Measurements from ENCODE around the gene OAF.

OAF gene

GRCh38 chr11:120279502-120279901 is 68.7 kb downstream of the OAF start:
- H3K4me3 ChIP-seq (ENCODE audit: low read length), result no peak overlapping the region
- no peaks in the 10 kb centered on the region for H3K79me2 ChIP-seq (ENCODE audit: control insufficient read depth, low read length)
- TF ChIP-seq EZH2phosphoT487 (IDR thresholded peaks at IDR 0.05; ENCODE audit: borderline replicate concordance, low read length) (no peak), CTCF (IDR thresholded peaks at IDR 0.05; ENCODE audit: low read depth, low read length, poor library complexity, severe bottlenecking) (no peak)
- no peak overlapping the region for H3K27ac ChIP-seq (ENCODE audit: low read depth, low read length)
- no peaks in the 10 kb centered on the region for H3F3A ChIP-seq (ENCODE audit: control insufficient read depth, insufficient read depth)
- no peaks in the 10 kb centered on the region for H3K9me2 ChIP-seq (replicated peaks; ENCODE audit: control insufficient read depth, low read length)
- H3K9me3 ChIP-seq (ENCODE audit: control insufficient read depth, insufficient read depth, low read length), result no peaks in the 10 kb centered on the region
- H4K20me1 ChIP-seq (ENCODE audit: control insufficient read depth, insufficient read depth, low read depth, low read length), result no peaks in the 10 kb centered on the region
- H3K4me1 ChIP-seq (ENCODE audit: control insufficient read depth, low read length), result no peaks in the 10 kb centered on the region
- no peak overlapping the region for H3K4me2 ChIP-seq (ENCODE audit: low read length)
- H3K27me3 ChIP-seq (ENCODE audit: control insufficient read depth, low read length), result peaks cover 7% of the 10 kb centered on the region
- H3K36me3 ChIP-seq (ENCODE audit: control insufficient read depth, low read length), result no peaks in the 10 kb centered on the region

Data from DOHH2 (cell line).